Left lung (tissue), 10 donors: ENCODE results near the gene ITIH4. TPM values are rescaled to one million over a fixed set of nuclear protein-coding genes. Genes with fewer than 3 reads are reported as not detected.

ENCODE experiments used
- ATAC-seq: fragments of 200-7000 bp; cut with Tn5 transposase; one replicate; pipeline ENCODE4 v1.9.1; 2020; ENCODE audit warnings: moderate library complexity
- DNase-seq, 4 donors: peaks; one replicate each; pipeline ENCODE4 v3.0.0-alpha.2; 2013 to 2020
- H3K27ac ChIP-seq, 2 donors: fragments of 200-600 bp; sonication (generic) in 1 of 2; one replicate each; pipeline versions ENCODE4 v1.5.0 to v1.8.0; 2020 to 2021
- H3K27me3 ChIP-seq, 2 donors: fragments of 200-600 bp; sonication (generic) in 1 of 2; one replicate each; pipeline versions ENCODE4 v1.5.0 to v1.8.0; 2020 to 2021
- H3K36me3 ChIP-seq, 2 donors: fragments of 200-600 bp; sonication (generic) in 1 of 2; one replicate each; pipeline versions ENCODE4 v1.5.0 to v1.8.0; 2020 to 2021
- H3K4me1 ChIP-seq, 2 donors: fragments of 200-600 bp; one replicate each; pipeline ENCODE4 v1.8.0; 2021
- H3K4me3 ChIP-seq, 2 donors: fragments of 200-600 bp; sonication (generic) in 1 of 2; one replicate each; pipeline versions ENCODE4 v1.5.0 to v1.8.0; 2020 to 2021; ENCODE audit warnings: mild to moderate bottlenecking in 1 of 2
- H3K9me3 ChIP-seq, 2 donors: fragments of 200-600 bp; sonication (generic) in 1 of 2; one replicate each; pipeline versions ENCODE4 v1.5.0 to v1.8.0; 2020 to 2021
- CTCF ChIP-seq, 2 donors: fragments of 200-600 bp; sonication (generic) in 1 of 2; IDR thresholded peaks; one replicate each; pipeline versions ENCODE4 v1.5.0 to v1.8.0; 2021; ENCODE audit warnings: antibody characterized with exemption in 2 of 2
- intact Hi-C, 2 donors: fragments of 100-400 bp; cut with DNase I; formaldehyde crosslinking; loops; one replicate each; pipeline versions ENCODE4 v1.11.2 to v1.14.2; 2022
- polyA plus RNA-seq, 6 donors: library from polyadenylated mRNA; unstranded; fragments of 120-200 nt; gene quantifications; one replicate each; pipeline ENCODE4 v1.2.1, GENCODE V29; 2013; ENCODE audit not compliant: insufficient read length in 6 of 6
- total RNA-seq, 2 donors: library from RNA; stranded (reverse); fragmentation: NEBNext Ultra II Directional; extraction: Animal tissue kit (Norgen Biotek cat#: 25700); gene quantifications; one replicate each; pipeline ENCODE4 v1.2.1, GENCODE V29; 2021
- donor health status: DM: no; HTN: yes; CAD: no.
- donor health status: DM: no; HTN: no; CAD: no.

Gene ITIH4
- total and polyA plus RNA-seq, 8 donors, result 7.7 to 16.3 (median 9.8) TPM

GRCh38 chr3:52857864-52858263 is 27.4 kb upstream of the ITIH4 start:
- H3K4me3 ChIP-seq, result no peak overlapping the region
- H3K27me3 ChIP-seq, result no peaks in the 10 kb centered on the region
- H3K27ac ChIP-seq, result no peak overlapping the region
- no peaks in the 10 kb centered on the region for H3K4me1 ChIP-seq
- intact Hi-C loops, result no loop called here
- ATAC-seq (no peak), DNase-seq (no peak)
- no peaks in the 10 kb centered on the region for H3K9me3 ChIP-seq
- peaks cover 0 to 22% of the 10 kb centered on the region in 2 donors for H3K36me3 ChIP-seq
- TF ChIP-seq CTCF (IDR thresholded peaks at IDR 0.05), result no peak

GRCh38 chr3:52857133-52857532 is 26.7 kb upstream of the ITIH4 start:
- Histone ChIP-seq H3K27ac (no peak overlapping the region), H3K4me1 (peaks cover 0 to 4% of the 10 kb centered on the region in 2 donors), H3K4me3 (no peak overlapping the region), H3K27me3 (no peaks in the 10 kb centered on the region), H3K9me3 (no peaks in the 10 kb centered on the region), H3K36me3 (peaks cover 0 to 28% of the 10 kb centered on the region in 2 donors)
- intact Hi-C loops, result no loop called here
- TF ChIP-seq CTCF (IDR thresholded peaks at IDR 0.05), result no peak
- no peak for ATAC-seq
- DNase-seq, result no peak

DNA sequence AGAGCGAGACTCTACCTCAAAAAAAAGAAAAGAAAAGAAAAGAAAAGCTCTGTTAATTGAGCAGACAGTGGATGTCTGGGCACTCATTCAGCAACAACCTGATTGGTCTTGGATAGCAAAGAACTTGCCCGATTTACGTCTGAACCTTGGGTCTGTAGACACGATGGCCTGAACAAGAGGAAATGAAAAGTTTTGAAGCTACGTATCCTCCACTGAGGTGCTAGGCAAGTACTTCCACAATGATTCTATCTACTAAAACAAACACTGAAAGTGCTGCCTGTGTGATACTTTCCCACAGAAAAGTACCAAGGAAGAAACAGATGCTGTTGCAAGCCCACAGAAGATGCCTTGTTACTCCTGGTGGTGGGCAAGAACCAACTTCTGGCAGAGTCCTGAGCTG is 26.2 kb upstream of the ITIH4 start:
- no peaks in the 10 kb centered on the region for H3K27me3 ChIP-seq
- H3K27ac ChIP-seq, result no peak overlapping the region
- intact Hi-C loops, result no loop called here
- H3K9me3 ChIP-seq, result no peaks in the 10 kb centered on the region
- peaks cover 0 to 4% of the 10 kb centered on the region in 2 donors for H3K4me1 ChIP-seq
- TF ChIP-seq CTCF (IDR thresholded peaks at IDR 0.05), result no peak
- H3K36me3 ChIP-seq, result peaks cover 0 to 33% of the 10 kb centered on the region in 2 donors
- no peak overlapping the region for H3K4me3 ChIP-seq
- DNase-seq (no peak), ATAC-seq (no peak)

DNA sequence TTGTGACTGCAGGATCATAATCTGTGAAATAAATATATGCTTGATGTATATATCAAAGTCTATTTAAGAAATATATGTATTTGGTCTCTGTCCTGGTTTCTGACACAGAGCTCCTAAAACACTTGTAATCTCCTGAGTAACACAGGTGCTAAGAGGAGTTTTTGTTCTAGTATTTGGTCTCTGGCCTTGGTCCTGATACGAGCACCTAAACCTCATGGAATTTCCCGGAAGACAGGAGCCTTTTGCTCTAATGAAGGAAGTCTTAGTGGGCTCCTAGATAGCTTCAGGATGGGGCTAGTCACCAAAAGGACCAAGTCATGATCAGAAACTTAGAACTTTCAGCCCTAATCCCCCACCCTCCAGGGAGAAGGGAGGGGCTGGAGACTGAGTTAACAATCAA is 23.5 kb upstream of the ITIH4 start:
- H3K36me3 ChIP-seq, result peaks cover 0 to 52% of the 10 kb centered on the region in 2 donors
- intact Hi-C loops, result no loop called here
- DNase-seq, result no peak

DNA sequence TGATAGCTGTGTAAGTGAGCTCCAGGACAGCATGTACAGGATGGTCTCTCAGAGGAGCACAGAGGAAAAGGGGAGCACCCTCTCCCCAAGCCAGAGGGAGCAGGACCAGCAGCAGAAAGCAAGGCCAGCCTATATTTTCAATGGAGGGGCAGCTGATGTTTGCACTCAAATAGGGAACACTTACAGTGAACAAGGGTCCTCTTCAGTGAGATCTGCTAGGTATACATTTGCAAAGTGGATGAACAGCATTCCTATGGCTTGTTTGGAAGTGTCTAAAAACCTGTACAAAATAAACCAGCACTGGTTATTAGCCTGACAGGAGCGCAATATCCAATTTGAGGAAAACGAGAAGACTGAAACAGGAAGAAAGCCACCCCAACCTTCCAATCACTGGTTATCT is 21.9 kb upstream of the ITIH4 start:
- H3K4me3 ChIP-seq, result no peak overlapping the region
- H3K36me3 ChIP-seq, result peaks cover 0 to 68% of the 10 kb centered on the region in 2 donors
- no peaks in the 10 kb centered on the region for H3K9me3 ChIP-seq
- DNase-seq (peak in 1 of 4 donors; percentile 38), ATAC-seq (peak; percentile 59)
- no peaks in the 10 kb centered on the region for H3K27me3 ChIP-seq
- no peak for TF ChIP-seq CTCF (IDR thresholded peaks at IDR 0.05)
- H3K27ac ChIP-seq, result no peak overlapping the region
- H3K4me1 ChIP-seq, result peaks cover 0 to 4% of the 10 kb centered on the region in 2 donors
- intact Hi-C loops, result no loop called here

More for the DNA sequence above, 23.5 kb upstream of the ITIH4 start:
- H3K4me1 ChIP-seq, result peaks cover 0 to 4% of the 10 kb centered on the region in 2 donors
- no peak overlapping the region for H3K4me3 ChIP-seq
- H3K9me3 ChIP-seq, result no peaks in the 10 kb centered on the region
- no peaks in the 10 kb centered on the region for H3K27me3 ChIP-seq
- H3K27ac ChIP-seq, result no peak overlapping the region
- no peak for ATAC-seq
- no peak for TF ChIP-seq CTCF (IDR thresholded peaks at IDR 0.05)
